Measurements from ENCODE around the gene SLC30A3.

The SLC30A3 gene

DNA sequence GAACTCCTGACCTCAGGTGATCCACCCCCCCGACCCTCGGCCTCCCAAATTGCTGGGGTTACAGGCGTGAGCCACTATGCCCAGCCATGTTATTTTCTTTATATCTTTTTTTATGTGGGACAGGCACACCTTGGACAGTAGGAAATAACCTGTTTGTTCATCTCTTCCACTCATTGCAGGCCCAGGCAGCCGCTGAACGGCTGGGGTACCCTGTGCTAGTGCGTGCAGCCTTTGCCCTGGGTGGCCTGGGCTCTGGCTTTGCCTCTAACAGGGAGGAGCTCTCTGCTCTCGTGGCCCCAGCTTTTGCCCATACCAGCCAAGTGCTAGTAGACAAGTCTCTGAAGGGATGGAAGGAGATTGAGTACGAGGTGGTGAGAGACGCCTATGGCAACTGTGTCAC is 37.3 kb downstream of the SLC30A3 start:
- no peaks in the 10 kb centered on the region for H3K4me1 ChIP-seq (ENCODE audit: low read length)
- peaks cover 66% of the 10 kb centered on the region for H3K36me3 ChIP-seq (replicated peaks; ENCODE audit: low read depth, low read length)
- no peak overlapping the region for H3K27ac ChIP-seq (ENCODE audit: low read length)
- H3K9ac ChIP-seq (ENCODE audit: low read length), result no peak overlapping the region
- H3K79me2 ChIP-seq (ENCODE audit: low read length), result peaks cover 4% of the 10 kb centered on the region; the same call in 1 of the 2 replicates
- no peak overlapping the region for H2AFZ ChIP-seq (ENCODE audit: low read depth, low read length)
- no peak overlapping the region for H3K4me3 ChIP-seq (ENCODE audit: low read length)
- H3K9me3 ChIP-seq (ENCODE audit: insufficient read depth, low read length), result no peaks in the 10 kb centered on the region
- no peak overlapping the region for H3K4me2 ChIP-seq (ENCODE audit: low read length)
- no peaks in the 10 kb centered on the region for H3K27me3 ChIP-seq (ENCODE audit: low read depth, low read length)
- TF ChIP-seq CTCF (IDR thresholded peaks at IDR 0.05; ENCODE audit: low read depth, low read length) (no peak), EZH2phosphoT487 (IDR thresholded peaks at IDR 0.05; ENCODE audit: low read depth) (no peak)
- H4K20me1 ChIP-seq (ENCODE audit: insufficient read depth, low read length), result no peaks in the 10 kb centered on the region

GRCh38 chr2:27223416-27223815 is 39.4 kb downstream of the SLC30A3 start:
- Histone ChIP-seq H3K27ac (ENCODE audit: low read length) (no peak overlapping the region), H3K4me3 (ENCODE audit: low read length) (no peak overlapping the region), H3K27me3 (ENCODE audit: low read depth, low read length) (no peaks in the 10 kb centered on the region), H3K36me3 (replicated peaks; ENCODE audit: low read depth, low read length) (peaks cover 76% of the 10 kb centered on the region), H4K20me1 (ENCODE audit: insufficient read depth, low read length) (no peaks in the 10 kb centered on the region), H3K79me2 (ENCODE audit: low read length) (peaks cover 20% of the 10 kb centered on the region), H3K9me3 (ENCODE audit: insufficient read depth, low read length) (no peaks in the 10 kb centered on the region), H2AFZ (ENCODE audit: low read depth, low read length) (no peak overlapping the region), H3K9ac (ENCODE audit: low read length) (no peak overlapping the region), H3K4me2 (ENCODE audit: low read length) (no peak overlapping the region), H3K4me1 (ENCODE audit: low read length) (peaks cover 6% of the 10 kb centered on the region)
- TF ChIP-seq CTCF (IDR thresholded peaks at IDR 0.05; ENCODE audit: low read depth, low read length), result no peak
- TF ChIP-seq EZH2phosphoT487 (IDR thresholded peaks at IDR 0.05; ENCODE audit: low read depth), result no peak

- H3K36me3 ChIP-seq (replicated peaks; ENCODE audit: low read depth, low read length), result peaks cover 68% of the 10 kb centered on the region
- H3K4me1 ChIP-seq (ENCODE audit: low read length), result peaks cover 11% of the 10 kb centered on the region
- H3K4me2 ChIP-seq (ENCODE audit: low read length), result no peak overlapping the region
- no peak overlapping the region for H2AFZ ChIP-seq (ENCODE audit: low read depth, low read length)
- H3K4me3 ChIP-seq (ENCODE audit: low read length), result no peak overlapping the region
- H3K27me3 ChIP-seq (ENCODE audit: low read depth, low read length), result no peaks in the 10 kb centered on the region
- no peak overlapping the region for H3K27ac ChIP-seq (ENCODE audit: low read length)
- H3K79me2 ChIP-seq (ENCODE audit: low read length), result peaks cover 30% of the 10 kb centered on the region
- no peak for TF ChIP-seq CTCF (IDR thresholded peaks at IDR 0.05; ENCODE audit: low read depth, low read length)
- no peak overlapping the region for H3K9ac ChIP-seq (ENCODE audit: low read length)
- H3K9me3 ChIP-seq (ENCODE audit: insufficient read depth, low read length), result no peaks in the 10 kb centered on the region
- H4K20me1 ChIP-seq (ENCODE audit: insufficient read depth, low read length), result no peaks in the 10 kb centered on the region
Observed at GRCh38 chr2:27222407-27222806, 40.4 kb downstream of the SLC30A3 start.

DNA sequence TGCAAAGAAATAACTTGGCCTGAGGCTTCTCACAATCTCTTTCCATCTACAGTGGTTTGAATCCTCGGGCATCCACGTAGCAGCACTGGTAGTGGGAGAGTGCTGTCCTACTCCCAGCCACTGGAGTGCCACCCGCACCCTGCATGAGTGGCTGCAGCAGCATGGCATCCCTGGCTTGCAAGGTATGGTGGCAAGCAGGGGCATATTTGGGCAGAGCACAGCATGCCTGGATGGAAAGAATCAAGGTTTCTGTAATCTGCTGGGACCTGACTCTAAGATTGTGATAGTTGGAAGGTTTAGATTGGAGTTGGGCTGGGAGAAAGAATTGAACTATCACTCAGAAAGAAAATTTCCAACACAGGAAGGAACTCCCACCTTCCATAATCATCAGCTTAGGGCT is 41.7 kb downstream of the SLC30A3 start:
- H3K4me3 ChIP-seq (ENCODE audit: low read length), result no peak overlapping the region
- H3K27me3 ChIP-seq (ENCODE audit: low read depth, low read length), result no peaks in the 10 kb centered on the region
- H3K36me3 ChIP-seq (replicated peaks; ENCODE audit: low read depth, low read length), result peaks cover 59% of the 10 kb centered on the region
- H3K4me2 ChIP-seq (ENCODE audit: low read length), result no peak overlapping the region
- no peaks in the 10 kb centered on the region for H3K9me3 ChIP-seq (ENCODE audit: insufficient read depth, low read length)
- H3K4me1 ChIP-seq (ENCODE audit: low read length), result peaks cover 17% of the 10 kb centered on the region
- no peaks in the 10 kb centered on the region for H4K20me1 ChIP-seq (ENCODE audit: insufficient read depth, low read length)
- H3K9ac ChIP-seq (ENCODE audit: low read length), result no peak overlapping the region
- H2AFZ ChIP-seq (ENCODE audit: low read depth, low read length), result no peak overlapping the region
- TF ChIP-seq EZH2phosphoT487 (IDR thresholded peaks at IDR 0.05; ENCODE audit: low read depth) (no peak), CTCF (IDR thresholded peaks at IDR 0.05; ENCODE audit: low read depth, low read length) (no peak)
- H3K79me2 ChIP-seq (ENCODE audit: low read length), result peaks cover 36% of the 10 kb centered on the region
- H3K27ac ChIP-seq (ENCODE audit: low read length), result no peak overlapping the region

Measured in OCI-LY3 (cell line).